ENCODE results near the gene CCNB1. TPM values are rescaled to one million over a fixed set of nuclear protein-coding genes. Genes with fewer than 3 reads are reported as not detected.
A peak's percentile ranks its signal among the peaks of the same experiment; 100 is the strongest.
"Not testable (repeated sequence)": the region's sequence is repeated elsewhere in the genome, so short reads cannot be mapped to it uniquely, and the experiment has no call there.

Gene CCNB1
- total and polyA plus RNA-seq, 5 experiments from 2014 or later: 1.7 to 4.6 (median 3.0) TPM

DNA sequence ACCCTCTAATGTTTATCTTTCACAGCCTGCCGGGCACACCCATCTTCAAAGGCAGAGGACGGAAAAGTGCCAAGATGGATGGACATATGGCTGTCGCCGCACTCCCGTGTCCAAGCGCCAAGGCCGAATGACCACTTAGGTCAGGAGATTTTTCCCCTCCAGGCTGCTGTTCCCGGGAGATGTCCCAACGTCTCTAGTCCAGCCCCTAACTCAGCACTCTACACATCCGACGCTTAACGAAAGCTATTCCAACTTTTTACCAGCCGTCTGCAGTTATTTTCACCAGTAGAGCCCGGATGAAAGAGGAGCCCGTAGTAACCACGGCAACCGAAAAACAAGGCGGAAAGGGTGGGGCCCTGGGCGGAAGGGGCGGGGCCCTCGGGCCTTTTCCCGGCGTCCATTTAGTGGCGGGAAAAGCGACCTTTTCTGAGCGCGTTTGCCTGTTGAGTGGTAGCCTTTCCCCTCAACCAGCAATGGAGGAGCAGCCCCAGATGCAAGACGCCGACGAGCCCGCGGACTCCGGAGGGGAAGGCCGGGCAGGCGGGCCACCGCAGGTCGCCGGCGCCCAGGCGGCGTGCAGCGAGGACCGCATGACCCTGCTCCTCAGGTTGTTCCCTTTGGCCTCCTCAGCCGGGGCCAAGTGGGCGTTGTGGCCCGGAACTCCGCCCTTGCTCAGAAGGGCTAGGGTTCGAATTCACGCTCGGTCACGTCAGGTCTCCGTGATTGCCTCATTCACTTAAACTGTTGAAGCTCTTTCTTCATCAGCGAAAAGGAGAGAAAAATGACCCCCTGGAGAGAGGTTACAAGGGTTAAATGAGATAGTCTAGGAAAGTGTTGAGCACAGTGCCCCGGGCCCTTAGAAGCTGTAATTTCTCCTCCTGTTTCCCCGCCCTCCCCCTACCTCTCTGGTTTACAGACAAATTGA, 22.5 kb downstream of the CCNB1 start, which contains the start of gene CENPH:
Gene CENPH (plus strand): TSS at position 422 of the 925 bp plus-strand sequence. CDS start 52 bp downstream, at position 474.
- peak within 1 kb of the TSS; percentile 86 to 98 (median 95) for H3K27ac Mint-ChIP-seq
- peaks cover 0 to 3% (median 1%) of the 10 kb centered on the region in 3 donors for H3K36me3 Mint-ChIP-seq
- peaks cover 7 to 20% (median 15%) of the 10 kb centered on the region in 4 donors for H3K4me1 Mint-ChIP-seq
- H3K27me3 Mint-ChIP-seq: no peaks in the 10 kb centered on the region
- H3K9me3 Mint-ChIP-seq: no peaks in the 10 kb centered on the region
- DNase-seq: peak; percentile 83 to 96 (median 91)
- H3K4me3 Mint-ChIP-seq: peak within 1 kb of the TSS; percentile 86 to 94 (median 90)
- peak; percentile 91 to 95 for ATAC-seq
- POLR2A ChIA-PET: interaction anchor here (0.6 to 3.1 kb wide), 5 partner anchors 11 to 143 kb away, joined by 5 to 12 read pairs (median 6); partner anchors contain the start of genes CCDC125, CCNB1 and CDK7

DNA sequence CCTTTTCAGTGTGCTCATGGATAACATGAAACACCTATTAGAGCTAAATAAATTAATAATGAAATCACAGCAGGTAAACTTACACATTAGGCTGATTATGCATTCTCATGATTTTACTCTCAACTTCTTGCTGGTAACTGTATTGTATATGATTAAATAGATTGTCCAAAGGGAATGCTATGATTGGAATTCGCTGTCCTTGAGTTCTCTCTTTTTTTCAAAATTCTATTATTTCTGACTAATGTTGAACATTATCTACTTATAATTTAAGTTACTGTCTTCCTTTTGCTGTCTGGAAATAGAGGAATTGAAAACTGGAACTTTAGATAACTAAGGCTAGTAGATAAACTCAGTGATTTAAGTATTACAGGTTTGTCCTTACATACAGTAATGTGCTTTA, 35.5 kb downstream of the CCNB1 start:
- Mint-ChIP-seq H3K27ac (no peak overlapping the region), H3K4me1 (no peaks in the 10 kb centered on the region), H3K36me3 (peaks cover 0 to 22% (median 0%) of the 10 kb centered on the region in 3 donors)

GRCh38 chr5:69206528-69207190, 39.7 kb downstream of the CCNB1 start:
- DNase-seq (no peak), ATAC-seq (no peak)
- H3K4me3 Mint-ChIP-seq: no peak overlapping the region
- H3K27me3 Mint-ChIP-seq: no peaks in the 10 kb centered on the region
- no peak overlapping the region for H3K27ac Mint-ChIP-seq
- POLR2A ChIA-PET: no interaction called here
- peaks cover 0 to 10% (median 0%) of the 10 kb centered on the region in 3 donors for H3K36me3 Mint-ChIP-seq
- no peaks in the 10 kb centered on the region for H3K4me1 Mint-ChIP-seq
- H3K9me3 Mint-ChIP-seq: no peaks in the 10 kb centered on the region

More for the DNA sequence above, 35.5 kb downstream of the CCNB1 start:
- Mint-ChIP-seq H3K27me3 (no peaks in the 10 kb centered on the region), H3K4me3 (no peak overlapping the region), H3K9me3 (no peaks in the 10 kb centered on the region)
- POLR2A ChIA-PET: interaction anchor here (0.6 to 0.7 kb wide), 2 partner anchors 12 to 52 kb away, joined by 3 to 4 read pairs; no protein-coding TSS in a partner anchor
- ATAC-seq: no peak
- no peak for DNase-seq

DNA sequence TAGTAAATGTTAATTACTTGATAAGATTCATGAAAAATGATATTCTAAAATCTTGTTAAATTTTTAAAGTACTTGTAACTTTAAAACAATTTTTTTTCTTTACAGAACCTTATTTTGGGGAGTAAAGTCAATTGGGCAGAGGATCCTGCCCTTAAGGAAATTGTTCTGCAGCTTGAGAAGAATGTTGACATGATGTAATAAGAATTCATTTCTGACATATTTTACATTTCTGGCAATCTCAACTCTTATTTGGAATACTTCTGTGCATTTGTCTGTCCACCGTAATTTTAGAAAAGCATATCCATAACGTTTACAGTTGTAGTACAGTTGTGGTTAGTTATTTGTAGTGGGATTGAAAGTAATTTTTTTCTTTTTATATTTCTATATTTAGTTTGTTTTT, 42.7 kb downstream of the CCNB1 start:
- POLR2A ChIA-PET: no interaction called here
- Mint-ChIP-seq H3K27ac (no peak overlapping the region), H3K4me3 (no peak overlapping the region), H3K9me3 (no peaks in the 10 kb centered on the region), H3K27me3 (no peaks in the 10 kb centered on the region), H3K36me3 (no peaks in the 10 kb centered on the region), H3K4me1 (no peaks in the 10 kb centered on the region)
- DNase-seq (no peak), ATAC-seq (no peak)

GRCh38 chr5:69211200-69211599, 44.2 kb downstream of the CCNB1 start:
- no peaks in the 10 kb centered on the region for H3K27me3 Mint-ChIP-seq
- no peak for ATAC-seq

DNA sequence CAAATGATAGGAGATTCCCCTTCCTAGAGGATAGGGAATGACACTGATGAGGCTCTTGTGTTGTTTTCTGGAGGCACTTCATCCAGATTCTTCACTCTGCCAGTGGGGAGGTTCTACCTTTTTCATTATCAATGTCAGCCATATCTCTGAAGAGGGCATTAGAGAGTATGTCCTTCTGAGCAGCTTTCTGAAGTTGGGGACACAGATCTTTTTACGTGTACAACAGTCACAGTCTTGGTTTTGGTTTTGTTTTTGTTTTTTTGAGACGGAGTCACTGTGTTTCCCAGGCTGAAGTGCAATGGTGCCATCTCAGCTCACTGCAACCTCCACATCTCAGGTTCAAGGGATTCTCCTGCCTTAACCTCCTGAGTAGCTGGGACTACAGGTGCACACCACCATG, 45.1 kb downstream of the CCNB1 start:
- Mint-ChIP-seq H3K4me1 (peaks cover 0 to 7% (median 2%) of the 10 kb centered on the region in 4 donors), H3K27ac (no peak overlapping the region), H3K9me3 (no peaks in the 10 kb centered on the region), H3K36me3 (no peaks in the 10 kb centered on the region), H3K4me3 (no peak overlapping the region), H3K27me3 (no peaks in the 10 kb centered on the region)
- POLR2A ChIA-PET: no interaction called here
- ATAC-seq: no peak
- no peak for DNase-seq

More at GRCh38 chr5:69211200-69211599, 44.2 kb downstream of the CCNB1 start:
- H3K36me3 Mint-ChIP-seq: no peaks in the 10 kb centered on the region
- H3K9me3 Mint-ChIP-seq: no peaks in the 10 kb centered on the region
- no peak for DNase-seq
- peaks cover 0 to 4% (median 1%) of the 10 kb centered on the region in 4 donors for H3K4me1 Mint-ChIP-seq
- POLR2A ChIA-PET: no interaction called here
- H3K27ac Mint-ChIP-seq: no peak overlapping the region
- no peak overlapping the region for H3K4me3 Mint-ChIP-seq

- peaks cover 0 to 2% (median 0%) of the 10 kb centered on the region in 3 donors for H3K36me3 Mint-ChIP-seq
- H3K27ac Mint-ChIP-seq: no peak overlapping the region
- H3K9me3 Mint-ChIP-seq: no peaks in the 10 kb centered on the region
- H3K4me1 Mint-ChIP-seq: peaks cover 0 to 15% (median 6%) of the 10 kb centered on the region in 4 donors
- H3K27me3 Mint-ChIP-seq: no peaks in the 10 kb centered on the region
- DNase-seq (no peak), ATAC-seq (no peak)
- no peak overlapping the region for H3K4me3 Mint-ChIP-seq
- POLR2A ChIA-PET: interaction anchor here (1.4 kb wide), 1 partner anchor 21 kb away, joined by 3 read pairs; the partner anchor contains the start of gene CDK7
These were observed 46.7 kb downstream of the CCNB1 start for GRCh38 chr5:69213513-69214215.

GRCh38 chr5:69217151-69217511, 50.2 kb downstream of the CCNB1 start:
- H3K9me3 Mint-ChIP-seq: no peaks in the 10 kb centered on the region
- peak overlapping the region; percentile 96 to 100 (median 98) for H3K4me3 Mint-ChIP-seq
- H3K27me3 Mint-ChIP-seq: no peaks in the 10 kb centered on the region
- peak overlapping the region; percentile 96 to 100 (median 99) for H3K27ac Mint-ChIP-seq
- H3K4me1 Mint-ChIP-seq: peaks cover 3 to 27% (median 15%) of the 10 kb centered on the region in 4 donors
- H3K36me3 Mint-ChIP-seq: peaks cover 0 to 10% (median 2%) of the 10 kb centered on the region in 3 donors
- DNase-seq (no peak), ATAC-seq (no peak)
- POLR2A ChIA-PET: interaction anchor here (0.7 to 4.0 kb wide), 4 partner anchors 18 to 603 kb away, joined by 3 to 38 read pairs (median 4); partner anchors contain the start of genes CCNB1 and CDK7

DNA sequence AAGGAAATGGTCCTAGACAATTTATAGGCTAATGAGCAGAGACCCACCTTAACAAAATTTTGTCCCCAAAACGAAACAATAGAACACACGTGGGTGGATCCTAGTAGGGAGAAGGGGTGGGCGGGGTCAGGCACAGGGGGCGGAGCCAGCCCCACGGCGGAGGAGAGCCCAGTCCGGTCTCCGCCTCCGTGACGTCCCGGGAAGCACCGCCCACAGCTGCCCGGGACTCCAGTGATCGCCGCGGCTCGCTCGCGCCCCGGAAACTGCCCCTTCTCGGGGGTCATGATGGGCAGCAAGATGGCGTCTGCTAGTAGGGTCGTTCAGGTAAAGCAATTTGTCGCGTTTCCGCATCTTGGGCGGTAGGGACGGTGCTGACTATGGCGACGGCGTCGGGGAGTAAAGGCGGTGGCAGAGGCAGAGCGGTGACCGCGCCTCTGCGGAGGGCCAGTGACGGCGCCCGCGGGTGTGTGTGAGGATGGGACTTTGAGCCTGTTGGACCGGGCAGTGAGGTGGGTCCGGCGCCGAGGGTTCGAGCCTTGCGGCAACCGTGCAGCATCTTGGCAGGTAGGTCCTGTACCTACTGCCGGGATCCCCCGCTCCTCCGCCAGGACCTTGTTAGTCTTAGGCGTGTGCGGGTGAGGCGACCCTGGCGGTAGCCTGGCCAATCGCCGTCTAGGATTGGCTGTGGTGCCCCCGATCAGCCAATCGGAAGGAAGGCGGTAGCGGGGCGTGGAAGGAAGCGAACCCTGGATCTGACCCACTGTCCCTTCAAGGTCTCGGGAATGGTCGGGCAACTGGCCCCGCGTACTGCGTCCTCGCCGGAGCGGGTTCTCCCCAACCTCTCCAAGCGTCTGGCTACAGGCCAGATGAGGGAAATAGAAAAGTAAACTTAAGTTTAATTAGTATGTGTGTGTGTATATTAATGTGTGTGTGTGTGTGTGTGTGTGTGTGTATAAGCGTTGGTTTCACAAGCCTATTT, 50.9 kb downstream of the CCNB1 start:
- H3K27me3 Mint-ChIP-seq: no peaks in the 10 kb centered on the region
- POLR2A ChIA-PET: interaction anchor here (0.6 to 4.0 kb wide), 4 partner anchors 17 to 116 kb away, joined by 3 to 38 read pairs (median 4); partner anchors contain the start of genes CCNB1 and CDK7
- peaks cover 6 to 31% (median 16%) of the 10 kb centered on the region in 4 donors for H3K4me1 Mint-ChIP-seq
- peak; percentile 86 to 89 for ATAC-seq
- peak overlapping the region; percentile 96 to 100 (median 98) for H3K4me3 Mint-ChIP-seq
- H3K36me3 Mint-ChIP-seq: peaks cover 0 to 10% (median 2%) of the 10 kb centered on the region in 3 donors
- H3K9me3 Mint-ChIP-seq: no peaks in the 10 kb centered on the region
- H3K27ac Mint-ChIP-seq: peak overlapping the region; percentile 96 to 100 (median 99)
- peak; percentile 83 to 97 (median 92) for DNase-seq

GRCh38 chr5:69219939-69220338, 53.0 kb downstream of the CCNB1 start:
- H3K27ac Mint-ChIP-seq: peak overlapping the region in 2 of 10 donors; percentile 60 to 71

DNA sequence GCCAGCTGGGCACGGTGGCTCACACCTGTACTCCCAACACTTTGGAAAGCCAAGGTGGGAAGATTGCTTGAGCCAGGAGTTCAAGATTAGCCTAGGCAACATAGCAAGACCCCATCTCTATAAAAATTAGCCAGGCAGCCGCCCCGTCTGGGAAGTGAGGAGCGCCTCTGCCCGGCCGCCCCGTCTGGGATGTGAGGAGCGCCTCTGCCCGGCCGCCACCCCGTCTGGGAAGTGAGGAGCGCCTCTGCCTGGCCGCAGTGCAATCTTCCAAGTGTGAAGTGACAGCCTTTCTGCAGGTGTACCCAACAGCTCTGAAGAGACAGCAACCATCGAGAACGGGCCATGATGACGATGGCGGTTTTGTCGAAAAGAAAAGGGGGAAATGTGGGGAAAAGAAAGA, 53.4 kb downstream of the CCNB1 start:
- peak overlapping the region in 1 of 10 donors; percentile 56 for H3K4me3 Mint-ChIP-seq
- DNase-seq, ATAC-seq, POLR2A ChIA-PET, H3K27me3 Mint-ChIP-seq, H3K9me3 Mint-ChIP-seq: not testable (repeated sequence)
- H3K36me3 Mint-ChIP-seq: peaks cover 0 to 17% (median 2%) of the 10 kb centered on the region in 3 donors
- H3K4me1 Mint-ChIP-seq: peaks cover 6 to 31% (median 16%) of the 10 kb centered on the region in 4 donors
- H3K27ac Mint-ChIP-seq: peak overlapping the region in 1 of 10 donors; percentile 49

More at GRCh38 chr5:69219939-69220338, 53.0 kb downstream of the CCNB1 start:
- DNase-seq (no peak), ATAC-seq (no peak)
- Mint-ChIP-seq H3K4me1 (peaks cover 6 to 31% (median 16%) of the 10 kb centered on the region in 4 donors), H3K27me3 (no peaks in the 10 kb centered on the region), H3K4me3 (peak overlapping the region in 1 of 10 donors; percentile 56), H3K9me3 (no peaks in the 10 kb centered on the region), H3K36me3 (peaks cover 0 to 15% (median 2%) of the 10 kb centered on the region in 3 donors)
- POLR2A ChIA-PET: no interaction called here

Data from naive thymus-derived CD8-positive, alpha-beta T cell (primary cell).